Stimulated activated CD8-positive, alpha-beta memory T cell treated with anti-CD3 and anti-CD28 coated beads, Interleukin-12 subunit alpha, Interleukin-12 subunit beta, amount 100 ng/mL, for 24 hours (primary cell): ENCODE measurements around the gene NEURL2.

Experiments
- DNase-seq: peaks from one replicate; pipeline ENCODE4 v3.0.0-alpha.2; 2020; ENCODE audit errors: extremely low read depth

The NEURL2 gene

GRCh38 chr20:45841407-45842129 lies 49.4 kb downstream of the NEURL2 start:
- no peak for DNase-seq

DNA sequence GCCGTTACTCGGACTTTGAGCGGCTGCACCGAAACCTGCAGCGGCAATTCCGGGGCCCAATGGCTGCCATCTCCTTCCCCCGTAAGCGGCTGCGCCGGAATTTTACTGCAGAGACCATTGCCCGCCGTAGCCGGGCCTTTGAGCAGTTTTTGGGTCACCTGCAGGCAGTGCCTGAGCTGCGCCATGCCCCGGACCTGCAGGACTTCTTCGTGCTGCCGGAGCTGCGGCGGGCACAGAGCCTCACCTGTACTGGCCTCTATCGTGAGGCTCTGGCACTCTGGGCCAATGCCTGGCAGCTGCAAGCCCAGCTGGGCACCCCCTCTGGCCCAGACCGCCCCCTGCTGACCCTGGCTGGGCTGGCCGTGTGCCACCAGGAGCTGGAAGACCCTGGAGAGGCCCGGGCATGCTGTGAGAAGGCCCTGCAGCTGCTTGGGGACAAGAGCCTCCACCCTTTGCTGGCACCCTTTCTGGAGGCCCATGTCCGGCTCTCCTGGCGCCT lies 50.3 kb downstream of the NEURL2 start:
- DNase-seq, result no peak
